GDM1 (cell line): ENCODE results near the gene SCRT2.

ENCODE experiments used
- DNase-seq: peaks from one replicate; lab custom pipeline; 2025; lab: John Stamatoyannopoulos, UW

Gene SCRT2

GRCh38 chr20:634148-634925 is 41.3 kb downstream of the SCRT2 start:
- DNase-seq = no peak

- no peak for DNase-seq
Observed at GRCh38 chr20:631101-631500, 44.5 kb downstream of the SCRT2 start.

GRCh38 chr20:626579-626978 is 49.0 kb downstream of the SCRT2 start:
- DNase-seq = no peak

- DNase-seq = peak; percentile 53
Observed at GRCh38 chr20:625360-625932, 50.2 kb downstream of the SCRT2 start.

GRCh38 chr20:623704-624103 is 51.9 kb downstream of the SCRT2 start:
- no peak for DNase-seq

GRCh38 chr20:623021-623420 is 52.6 kb downstream of the SCRT2 start:
- no peak for DNase-seq

- DNase-seq = no peak
Observed at GRCh38 chr20:622161-622560, 53.4 kb downstream of the SCRT2 start.

- DNase-seq = no peak
Observed at GRCh38 chr20:621125-621756, 54.4 kb downstream of the SCRT2 start.

- DNase-seq = no peak
Observed at GRCh38 chr20:620246-620645, 55.4 kb downstream of the SCRT2 start.

GRCh38 chr20:618980-619379 is 56.6 kb downstream of the SCRT2 start:
- no peak for DNase-seq

GRCh38 chr20:617934-618690 is 57.5 kb downstream of the SCRT2 start:
- DNase-seq = no peak

- no peak for DNase-seq
Observed at GRCh38 chr20:615514-615913, 60.1 kb downstream of the SCRT2 start.

- DNase-seq = peak; percentile 51
Observed at GRCh38 chr20:611843-612185, 63.8 kb downstream of the SCRT2 start.
